ELR (cell line): Measurements from ENCODE around the gene CEP85L.

ENCODE experiments used
- DNase-seq: peaks from one replicate; pipeline ENCODE4 v3.0.0-alpha.2; 2015; ENCODE audit warnings: low read depth

Gene CEP85L

GRCh38 chr6:118651282-118652050 lies at the start of gene CEP85L:
CEP85L (minus strand) TSS chr6:118651591; CDS start chr6:118651269, 322 bp downstream.
- peak; percentile 93 for DNase-seq

- no peak for DNase-seq
Observed at GRCh38 chr6:118700531-118700930, 49.1 kb upstream of the CEP85L start.

- DNase-seq = no peak
Observed at GRCh38 chr6:118697554-118697953, 46.2 kb upstream of the CEP85L start.

GRCh38 chr6:118696271-118696670 lies 44.9 kb upstream of the CEP85L start:
- DNase-seq = no peak

- no peak for DNase-seq
Observed at GRCh38 chr6:118693562-118693961, 42.2 kb upstream of the CEP85L start.

GRCh38 chr6:118685823-118686449 lies 34.5 kb upstream of the CEP85L start:
- DNase-seq = no peak

GRCh38 chr6:118683881-118684872 lies 32.8 kb upstream of the CEP85L start:
- DNase-seq = no peak

- DNase-seq = no peak
Observed at GRCh38 chr6:118680452-118681095, 29.2 kb upstream of the CEP85L start.

GRCh38 chr6:118679327-118679901 lies 28.0 kb upstream of the CEP85L start:
- DNase-seq = peak; percentile 45

- DNase-seq = peak; percentile 28
Observed at GRCh38 chr6:118678866-118679265, 27.5 kb upstream of the CEP85L start.

GRCh38 chr6:118677193-118677592 lies 25.8 kb upstream of the CEP85L start:
- no peak for DNase-seq

GRCh38 chr6:118675225-118675624 lies 23.8 kb upstream of the CEP85L start:
- DNase-seq = no peak

GRCh38 chr6:118674772-118675171 lies 23.4 kb upstream of the CEP85L start:
- DNase-seq = no peak

GRCh38 chr6:118672678-118673077 lies 21.3 kb upstream of the CEP85L start:
- no peak for DNase-seq

GRCh38 chr6:118669561-118669960 lies 18.2 kb upstream of the CEP85L start:
- no peak for DNase-seq

- DNase-seq = peak; percentile 66
Observed at GRCh38 chr6:118668761-118669385, 17.5 kb upstream of the CEP85L start.

GRCh38 chr6:118667988-118668387 lies 16.6 kb upstream of the CEP85L start:
- peak; percentile 40 for DNase-seq

GRCh38 chr6:118665011-118665410 lies 13.6 kb upstream of the CEP85L start:
- peak; percentile 33 for DNase-seq

- DNase-seq = no peak
Observed at GRCh38 chr6:118663993-118664985, 12.9 kb upstream of the CEP85L start.

GRCh38 chr6:118661831-118662230 lies 10.4 kb upstream of the CEP85L start:
- DNase-seq = no peak
